H1 (cell line): Measurements from ENCODE around the gene MAP4. TPM values are rescaled to one million over a fixed set of nuclear protein-coding genes. Genes with fewer than 3 reads are reported as not detected.

ENCODE experiments used
- EGR1 ChIP-seq: IDR thresholded peaks from 2 replicates; pipeline ENCODE4 v1.6.1; 2011; ENCODE audit warnings: low read depth, low read length, borderline replicate concordance
- HDAC2 ChIP-seq, 2 experiments: fragments of 300-600 bp in 1 of 2; sonication (generic) in 1 of 2; IDR thresholded peaks; 2 replicates each; pipeline ENCODE4 v1.6.1; 2011 to 2012; ENCODE audit warnings: low read depth in 2 of 2, low read length in 2 of 2, mild to moderate bottlenecking in 2 of 2, moderate library complexity in 2 of 2, borderline replicate concordance in 1 of 2, inconsistent platforms in 1 of 2
- POLR2A ChIP-seq, 2 experiments: IDR thresholded peaks; 1 replicate in 1 of 2; 2 replicates in 1 of 2; pipeline ENCODE4 v1.6.1; 2011; ENCODE audit warnings: low read depth in 2 of 2, low read length in 2 of 2, mild to moderate bottlenecking in 2 of 2; ENCODE audit errors: control extremely low read depth in 1 of 2
- polyA plus RNA-seq, 7 experiments: library from polyadenylated mRNA; depleted of rRNA in 3 of 7; stranded (reverse) in 5 of 7; unstranded in 2 of 7; fragments of >200 nt in 5 of 7; fragments of 200-250 nt in 2 of 7; gene quantifications; 1 replicate in 5 of 7; 2 replicates in 1 of 7; 4 replicates in 1 of 7; pipeline versions ENCODE4 v1.2.1 to v1.2.3, GENCODE V29; 2011 to 2013; ENCODE audit warnings: missing spikeins in 2 of 7, mixed read lengths in 2 of 7
- total RNA-seq: library from RNA; stranded (reverse); fragmentation: NEBNext Ultra II Directional; extraction: Animal tissue kit (Norgen Biotek cat#: 25700); gene quantifications from 2 replicates; pipeline ENCODE4 v1.2.1, GENCODE V29; 2021
- TF ChIP-seq, protein P1 (sequence below): fragments of 300-600 bp; sonication (generic); IDR thresholded peaks from 2 replicates; pipeline ENCODE4 v1.7.1; 2012; ENCODE audit warnings: low read length, moderate library complexity, mild to moderate bottlenecking, inconsistent platforms; ENCODE audit not compliant: insufficient replicate concordance
- TF ChIP-seq, protein P2 (sequence below): IDR thresholded peaks from 2 replicates; pipeline ENCODE4 v1.6.1; 2012; ENCODE audit warnings: inconsistent platforms

MAP4 gene
- total and polyA plus RNA-seq, 2 of the 8 experiments (the other 6 are each of a cell fraction or from before 2014, with no cell fraction given) = 67.0 to 179 TPM

DNA sequence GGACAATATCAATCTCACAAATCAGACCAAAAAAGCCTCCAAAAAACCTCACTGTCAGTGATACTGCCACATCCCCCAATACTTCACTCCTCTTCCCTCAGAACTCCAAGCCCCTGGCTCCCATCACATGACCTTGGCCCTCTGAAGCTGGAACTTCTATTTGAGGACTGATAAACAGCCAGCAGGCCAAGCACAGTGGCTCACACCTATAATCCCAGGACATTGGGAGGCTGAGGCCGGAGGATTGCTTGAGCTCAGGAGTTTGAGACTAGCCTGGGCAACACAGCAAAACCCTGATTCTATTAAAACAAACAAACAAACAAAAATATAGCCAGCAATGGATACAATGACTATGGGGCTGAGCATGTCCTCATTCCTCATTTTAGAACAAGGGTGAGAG is 55.2 kb downstream of the MAP4 start (continued):
- TF ChIP-seq, protein P1, sequence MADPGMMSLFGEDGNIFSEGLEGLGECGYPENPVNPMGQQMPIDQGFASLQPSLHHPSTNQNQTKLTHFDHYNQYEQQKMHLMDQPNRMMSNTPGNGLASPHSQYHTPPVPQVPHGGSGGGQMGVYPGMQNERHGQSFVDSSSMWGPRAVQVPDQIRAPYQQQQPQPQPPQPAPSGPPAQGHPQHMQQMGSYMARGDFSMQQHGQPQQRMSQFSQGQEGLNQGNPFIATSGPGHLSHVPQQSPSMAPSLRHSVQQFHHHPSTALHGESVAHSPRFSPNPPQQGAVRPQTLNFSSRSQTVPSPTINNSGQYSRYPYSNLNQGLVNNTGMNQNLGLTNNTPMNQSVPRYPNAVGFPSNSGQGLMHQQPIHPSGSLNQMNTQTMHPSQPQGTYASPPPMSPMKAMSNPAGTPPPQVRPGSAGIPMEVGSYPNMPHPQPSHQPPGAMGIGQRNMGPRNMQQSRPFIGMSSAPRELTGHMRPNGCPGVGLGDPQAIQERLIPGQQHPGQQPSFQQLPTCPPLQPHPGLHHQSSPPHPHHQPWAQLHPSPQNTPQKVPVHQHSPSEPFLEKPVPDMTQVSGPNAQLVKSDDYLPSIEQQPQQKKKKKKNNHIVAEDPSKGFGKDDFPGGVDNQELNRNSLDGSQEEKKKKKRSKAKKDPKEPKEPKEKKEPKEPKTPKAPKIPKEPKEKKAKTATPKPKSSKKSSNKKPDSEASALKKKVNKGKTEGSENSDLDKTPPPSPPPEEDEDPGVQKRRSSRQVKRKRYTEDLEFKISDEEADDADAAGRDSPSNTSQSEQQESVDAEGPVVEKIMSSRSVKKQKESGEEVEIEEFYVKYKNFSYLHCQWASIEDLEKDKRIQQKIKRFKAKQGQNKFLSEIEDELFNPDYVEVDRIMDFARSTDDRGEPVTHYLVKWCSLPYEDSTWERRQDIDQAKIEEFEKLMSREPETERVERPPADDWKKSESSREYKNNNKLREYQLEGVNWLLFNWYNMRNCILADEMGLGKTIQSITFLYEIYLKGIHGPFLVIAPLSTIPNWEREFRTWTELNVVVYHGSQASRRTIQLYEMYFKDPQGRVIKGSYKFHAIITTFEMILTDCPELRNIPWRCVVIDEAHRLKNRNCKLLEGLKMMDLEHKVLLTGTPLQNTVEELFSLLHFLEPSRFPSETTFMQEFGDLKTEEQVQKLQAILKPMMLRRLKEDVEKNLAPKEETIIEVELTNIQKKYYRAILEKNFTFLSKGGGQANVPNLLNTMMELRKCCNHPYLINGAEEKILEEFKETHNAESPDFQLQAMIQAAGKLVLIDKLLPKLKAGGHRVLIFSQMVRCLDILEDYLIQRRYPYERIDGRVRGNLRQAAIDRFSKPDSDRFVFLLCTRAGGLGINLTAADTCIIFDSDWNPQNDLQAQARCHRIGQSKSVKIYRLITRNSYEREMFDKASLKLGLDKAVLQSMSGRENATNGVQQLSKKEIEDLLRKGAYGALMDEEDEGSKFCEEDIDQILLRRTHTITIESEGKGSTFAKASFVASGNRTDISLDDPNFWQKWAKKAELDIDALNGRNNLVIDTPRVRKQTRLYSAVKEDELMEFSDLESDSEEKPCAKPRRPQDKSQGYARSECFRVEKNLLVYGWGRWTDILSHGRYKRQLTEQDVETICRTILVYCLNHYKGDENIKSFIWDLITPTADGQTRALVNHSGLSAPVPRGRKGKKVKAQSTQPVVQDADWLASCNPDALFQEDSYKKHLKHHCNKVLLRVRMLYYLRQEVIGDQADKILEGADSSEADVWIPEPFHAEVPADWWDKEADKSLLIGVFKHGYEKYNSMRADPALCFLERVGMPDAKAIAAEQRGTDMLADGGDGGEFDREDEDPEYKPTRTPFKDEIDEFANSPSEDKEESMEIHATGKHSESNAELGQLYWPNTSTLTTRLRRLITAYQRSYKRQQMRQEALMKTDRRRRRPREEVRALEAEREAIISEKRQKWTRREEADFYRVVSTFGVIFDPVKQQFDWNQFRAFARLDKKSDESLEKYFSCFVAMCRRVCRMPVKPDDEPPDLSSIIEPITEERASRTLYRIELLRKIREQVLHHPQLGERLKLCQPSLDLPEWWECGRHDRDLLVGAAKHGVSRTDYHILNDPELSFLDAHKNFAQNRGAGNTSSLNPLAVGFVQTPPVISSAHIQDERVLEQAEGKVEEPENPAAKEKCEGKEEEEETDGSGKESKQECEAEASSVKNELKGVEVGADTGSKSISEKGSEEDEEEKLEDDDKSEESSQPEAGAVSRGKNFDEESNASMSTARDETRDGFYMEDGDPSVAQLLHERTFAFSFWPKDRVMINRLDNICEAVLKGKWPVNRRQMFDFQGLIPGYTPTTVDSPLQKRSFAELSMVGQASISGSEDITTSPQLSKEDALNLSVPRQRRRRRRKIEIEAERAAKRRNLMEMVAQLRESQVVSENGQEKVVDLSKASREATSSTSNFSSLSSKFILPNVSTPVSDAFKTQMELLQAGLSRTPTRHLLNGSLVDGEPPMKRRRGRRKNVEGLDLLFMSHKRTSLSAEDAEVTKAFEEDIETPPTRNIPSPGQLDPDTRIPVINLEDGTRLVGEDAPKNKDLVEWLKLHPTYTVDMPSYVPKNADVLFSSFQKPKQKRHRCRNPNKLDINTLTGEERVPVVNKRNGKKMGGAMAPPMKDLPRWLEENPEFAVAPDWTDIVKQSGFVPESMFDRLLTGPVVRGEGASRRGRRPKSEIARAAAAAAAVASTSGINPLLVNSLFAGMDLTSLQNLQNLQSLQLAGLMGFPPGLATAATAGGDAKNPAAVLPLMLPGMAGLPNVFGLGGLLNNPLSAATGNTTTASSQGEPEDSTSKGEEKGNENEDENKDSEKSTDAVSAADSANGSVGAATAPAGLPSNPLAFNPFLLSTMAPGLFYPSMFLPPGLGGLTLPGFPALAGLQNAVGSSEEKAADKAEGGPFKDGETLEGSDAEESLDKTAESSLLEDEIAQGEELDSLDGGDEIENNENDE = no peak
- TF ChIP-seq POLR2A (IDR thresholded peaks at IDR 0.05; ENCODE audit: control extremely low read depth in 1 of 2, low read depth in 2 of 2, low read length in 2 of 2) (no peak), HDAC2 (IDR thresholded peaks at IDR 0.05; ENCODE audit: borderline replicate concordance in 1 of 2, low read depth in 2 of 2, low read length in 2 of 2) (no peak), EGR1 (no peak)
- TF ChIP-seq, protein P2, sequence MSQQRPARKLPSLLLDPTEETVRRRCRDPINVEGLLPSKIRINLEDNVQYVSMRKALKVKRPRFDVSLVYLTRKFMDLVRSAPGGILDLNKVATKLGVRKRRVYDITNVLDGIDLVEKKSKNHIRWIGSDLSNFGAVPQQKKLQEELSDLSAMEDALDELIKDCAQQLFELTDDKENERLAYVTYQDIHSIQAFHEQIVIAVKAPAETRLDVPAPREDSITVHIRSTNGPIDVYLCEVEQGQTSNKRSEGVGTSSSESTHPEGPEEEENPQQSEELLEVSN = no peak
